Chondrocyte (in vitro differentiated cells): Measurements from ENCODE around the gene COL2A1. TPM values are rescaled to one million over a fixed set of nuclear protein-coding genes. Genes with fewer than 3 reads are reported as not detected.

Source experiments
- DNase-seq: peaks from one replicate; pipeline ENCODE4 v3.0.0; 2021; ENCODE audit warnings: mixed read lengths, low spot score
- H3K27ac Mint-ChIP-seq: one replicate; pipeline ENCODE4 v1.8.0; 2021; ENCODE audit warnings: mild to moderate bottlenecking, moderate library complexity, mixed read lengths; ENCODE audit not compliant: unreplicated experiment
- H3K27me3 Mint-ChIP-seq: 2 replicates; pipeline ENCODE4 v1.8.0; 2021; ENCODE audit warnings: low read depth, mixed read lengths
- H3K36me3 Mint-ChIP-seq: 2 replicates; pipeline ENCODE4 v1.8.0; 2021; ENCODE audit warnings: low read depth, mixed read lengths
- H3K4me1 Mint-ChIP-seq: 2 replicates; pipeline ENCODE4 v1.8.0; 2021; ENCODE audit warnings: low read depth, mild to moderate bottlenecking, mixed read lengths
- H3K4me3 Mint-ChIP-seq: one replicate; pipeline ENCODE4 v1.8.0; 2021; ENCODE audit warnings: mild to moderate bottlenecking, moderate library complexity, mixed read lengths; ENCODE audit not compliant: unreplicated experiment
- H3K9me3 Mint-ChIP-seq: 2 replicates; pipeline ENCODE4 v1.8.0; 2021; ENCODE audit warnings: low read depth, mixed read lengths
- total RNA-seq: library from RNA; stranded (reverse); gene quantifications from 3 replicates; pipeline ENCODE4 v1.2.1, GENCODE V29; 2021
- TF ChIP-seq, protein P1 (sequence below): fragments of 200-600 bp; sonication (generic); IDR thresholded peaks from 2 replicates; pipeline ENCODE4 v1.5.0; 2021; ENCODE audit warnings: antibody characterized with exemption, mild to moderate bottlenecking, moderate library complexity

The COL2A1 gene
- total RNA-seq, 1 donor from 2014 or later: 35.6 TPM

- H3K4me1 Mint-ChIP-seq: no peaks in the 10 kb centered on the region
- no peaks in the 10 kb centered on the region for H3K36me3 Mint-ChIP-seq
- no peaks in the 10 kb centered on the region for H3K9me3 Mint-ChIP-seq
- peaks cover 18% of the 10 kb centered on the region for H3K27me3 Mint-ChIP-seq
- no peak overlapping the region for H3K4me3 Mint-ChIP-seq
- no peak overlapping the region for H3K27ac Mint-ChIP-seq
- TF ChIP-seq, protein P1, sequence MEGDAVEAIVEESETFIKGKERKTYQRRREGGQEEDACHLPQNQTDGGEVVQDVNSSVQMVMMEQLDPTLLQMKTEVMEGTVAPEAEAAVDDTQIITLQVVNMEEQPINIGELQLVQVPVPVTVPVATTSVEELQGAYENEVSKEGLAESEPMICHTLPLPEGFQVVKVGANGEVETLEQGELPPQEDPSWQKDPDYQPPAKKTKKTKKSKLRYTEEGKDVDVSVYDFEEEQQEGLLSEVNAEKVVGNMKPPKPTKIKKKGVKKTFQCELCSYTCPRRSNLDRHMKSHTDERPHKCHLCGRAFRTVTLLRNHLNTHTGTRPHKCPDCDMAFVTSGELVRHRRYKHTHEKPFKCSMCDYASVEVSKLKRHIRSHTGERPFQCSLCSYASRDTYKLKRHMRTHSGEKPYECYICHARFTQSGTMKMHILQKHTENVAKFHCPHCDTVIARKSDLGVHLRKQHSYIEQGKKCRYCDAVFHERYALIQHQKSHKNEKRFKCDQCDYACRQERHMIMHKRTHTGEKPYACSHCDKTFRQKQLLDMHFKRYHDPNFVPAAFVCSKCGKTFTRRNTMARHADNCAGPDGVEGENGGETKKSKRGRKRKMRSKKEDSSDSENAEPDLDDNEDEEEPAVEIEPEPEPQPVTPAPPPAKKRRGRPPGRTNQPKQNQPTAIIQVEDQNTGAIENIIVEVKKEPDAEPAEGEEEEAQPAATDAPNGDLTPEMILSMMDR: no peak
- DNase-seq: no peak
Measured at GRCh38 chr12:48016373-48017020, 12.2 kb upstream of the COL2A1 start.

- H3K4me3 Mint-ChIP-seq: no peak overlapping the region
- TF ChIP-seq, protein P1: no peak
- H3K27me3 Mint-ChIP-seq: peaks cover 22% of the 10 kb centered on the region
- no peaks in the 10 kb centered on the region for H3K4me1 Mint-ChIP-seq
- no peaks in the 10 kb centered on the region for H3K36me3 Mint-ChIP-seq
- no peaks in the 10 kb centered on the region for H3K9me3 Mint-ChIP-seq
- no peak for DNase-seq
- no peak overlapping the region for H3K27ac Mint-ChIP-seq
Measured at GRCh38 chr12:48015954-48016353, 11.7 kb upstream of the COL2A1 start.

DNA sequence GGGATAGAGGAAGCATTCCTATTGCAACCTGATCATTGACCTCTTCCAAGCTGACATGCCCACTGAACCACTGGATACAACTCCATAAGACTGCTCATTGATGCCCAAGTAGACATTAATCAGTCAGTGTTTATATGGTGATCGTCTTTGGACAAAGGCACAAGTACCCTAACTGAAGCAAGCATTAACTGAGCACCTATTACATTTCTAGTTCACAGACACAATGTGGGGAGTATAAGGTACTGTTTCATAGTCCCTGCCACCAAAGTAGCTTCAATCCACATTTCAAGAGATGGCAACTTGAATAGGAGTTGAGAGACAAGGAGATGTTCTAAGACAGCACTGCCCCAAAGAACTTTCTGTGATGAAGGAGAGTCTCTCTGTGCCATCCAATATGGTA, 10.9 kb upstream of the COL2A1 start:
- no peaks in the 10 kb centered on the region for H3K9me3 Mint-ChIP-seq
- DNase-seq: no peak
- TF ChIP-seq, protein P1: no peak
- H3K27ac Mint-ChIP-seq: no peak overlapping the region
- no peaks in the 10 kb centered on the region for H3K4me1 Mint-ChIP-seq
- no peak overlapping the region for H3K4me3 Mint-ChIP-seq
- H3K36me3 Mint-ChIP-seq: no peaks in the 10 kb centered on the region
- H3K27me3 Mint-ChIP-seq: peaks cover 25% of the 10 kb centered on the region

DNA sequence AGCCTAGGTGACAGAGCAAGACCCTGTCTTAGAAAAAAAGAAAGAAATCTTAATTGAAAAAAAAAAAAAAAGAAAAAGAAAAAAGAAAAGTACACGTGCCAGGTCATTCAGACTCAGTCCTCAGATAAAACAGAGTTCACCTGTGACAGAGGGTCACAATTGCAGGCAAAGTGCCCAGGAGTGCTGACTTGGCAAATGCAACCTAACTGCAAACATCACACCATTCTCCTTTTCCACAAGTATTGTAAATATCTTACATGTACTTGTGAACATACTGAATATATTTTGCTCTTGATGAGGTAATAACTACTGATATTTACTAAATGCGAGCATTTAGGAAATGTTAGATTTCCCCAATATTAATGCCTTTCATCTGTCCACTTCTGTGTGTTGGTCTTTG, 9.0 kb upstream of the COL2A1 start:
- no peaks in the 10 kb centered on the region for H3K9me3 Mint-ChIP-seq
- no peaks in the 10 kb centered on the region for H3K4me1 Mint-ChIP-seq
- H3K4me3 Mint-ChIP-seq: no peak overlapping the region
- no peaks in the 10 kb centered on the region for H3K36me3 Mint-ChIP-seq
- no peak for DNase-seq
- H3K27ac Mint-ChIP-seq: no peak overlapping the region
- peaks cover 29% of the 10 kb centered on the region for H3K27me3 Mint-ChIP-seq
- TF ChIP-seq, protein P1: no peak

DNA sequence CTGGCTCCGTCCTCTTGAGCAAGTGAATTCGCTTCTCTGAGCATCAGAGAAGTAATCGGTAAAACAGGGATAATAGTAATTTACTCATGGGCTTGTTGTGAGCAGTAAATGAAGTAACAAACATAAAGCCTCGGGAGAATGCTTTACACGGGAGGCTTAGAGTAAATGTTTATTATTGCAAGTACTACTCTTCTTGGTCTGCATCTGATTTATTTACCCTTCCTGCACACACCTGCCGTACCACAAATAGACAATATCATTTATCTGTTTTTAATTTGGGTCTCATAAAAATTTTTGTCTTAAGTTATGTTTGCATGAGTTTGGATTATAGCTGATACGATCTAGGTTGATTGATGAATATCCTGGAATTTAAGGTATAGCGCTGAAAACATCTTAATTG, 7.8 kb upstream of the COL2A1 start:
- Mint-ChIP-seq H3K4me3 (no peak overlapping the region), H3K27ac (no peak overlapping the region), H3K4me1 (no peaks in the 10 kb centered on the region), H3K9me3 (no peaks in the 10 kb centered on the region), H3K27me3 (peaks cover 38% of the 10 kb centered on the region), H3K36me3 (no peaks in the 10 kb centered on the region)
- TF ChIP-seq, protein P1: no peak
- DNase-seq: no peak
